ENCODE measurements around the gene CPOX.

GRCh38 chr3:98582042-98582441, 11.4 kb downstream of the CPOX start:
- no peak for TF ChIP-seq POLR2A (IDR thresholded peaks at IDR 0.05)
- TF ChIP-seq CTCF (IDR thresholded peaks at IDR 0.05) = no peak
